Epithelial cell of esophagus (primary cell): ENCODE measurements around the gene MEOX1.

Source experiments
- DNase-seq: peaks from one replicate; pipeline ENCODE4 v3.0.0; 2010; ENCODE audit warnings: low read depth
- H3K4me3 ChIP-seq: 2 replicates; pipeline ENCODE4 v1.5.1; 2011; ENCODE audit warnings: mild to moderate bottlenecking, low read length, control low read depth
- CTCF ChIP-seq: IDR thresholded peaks from 2 replicates; pipeline ENCODE4 v1.5.1; 2011; ENCODE audit warnings: low read depth, mild to moderate bottlenecking, low read length, control low read depth, inconsistent platforms; ENCODE audit not compliant: insufficient read depth; ENCODE audit errors: missing control alignments

MEOX1 gene

GRCh38 chr17:43659823-43660617, 1.7 kb downstream of the MEOX1 start:
- TF ChIP-seq CTCF = no peak
- no peak overlapping the region for H3K4me3 ChIP-seq
- DNase-seq = no peak

GRCh38 chr17:43658900-43659299, 2.8 kb downstream of the MEOX1 start:
- H3K4me3 ChIP-seq = no peak overlapping the region
- no peak for DNase-seq
- TF ChIP-seq CTCF = no peak

- TF ChIP-seq CTCF = no peak
- H3K4me3 ChIP-seq = no peak overlapping the region
- DNase-seq = peak; percentile 23
Measured at GRCh38 chr17:43655693-43656255, 5.9 kb downstream of the MEOX1 start.

GRCh38 chr17:43652124-43652480, 9.6 kb downstream of the MEOX1 start:
- H3K4me3 ChIP-seq = no peak overlapping the region
- TF ChIP-seq CTCF = no peak
- DNase-seq = no peak

- no peak for DNase-seq
- TF ChIP-seq CTCF = no peak
- H3K4me3 ChIP-seq = no peak overlapping the region
Measured at GRCh38 chr17:43650471-43650870, 11.3 kb downstream of the MEOX1 start.

GRCh38 chr17:43648916-43649315, 12.8 kb downstream of the MEOX1 start:
- H3K4me3 ChIP-seq = no peak overlapping the region
- no peak for TF ChIP-seq CTCF
- no peak for DNase-seq
